CD4-positive, alpha-beta T cell treated with Interleukin-6 at 100 ng/mL for 8 hours (primary cell): ENCODE data around the gene RNF220.

Experiments used
- DNase-seq: peaks from one replicate; pipeline ENCODE4 v3.0.0-alpha.2; 2020; ENCODE audit warnings: mixed read lengths, low spot score

The RNF220 gene

DNA sequence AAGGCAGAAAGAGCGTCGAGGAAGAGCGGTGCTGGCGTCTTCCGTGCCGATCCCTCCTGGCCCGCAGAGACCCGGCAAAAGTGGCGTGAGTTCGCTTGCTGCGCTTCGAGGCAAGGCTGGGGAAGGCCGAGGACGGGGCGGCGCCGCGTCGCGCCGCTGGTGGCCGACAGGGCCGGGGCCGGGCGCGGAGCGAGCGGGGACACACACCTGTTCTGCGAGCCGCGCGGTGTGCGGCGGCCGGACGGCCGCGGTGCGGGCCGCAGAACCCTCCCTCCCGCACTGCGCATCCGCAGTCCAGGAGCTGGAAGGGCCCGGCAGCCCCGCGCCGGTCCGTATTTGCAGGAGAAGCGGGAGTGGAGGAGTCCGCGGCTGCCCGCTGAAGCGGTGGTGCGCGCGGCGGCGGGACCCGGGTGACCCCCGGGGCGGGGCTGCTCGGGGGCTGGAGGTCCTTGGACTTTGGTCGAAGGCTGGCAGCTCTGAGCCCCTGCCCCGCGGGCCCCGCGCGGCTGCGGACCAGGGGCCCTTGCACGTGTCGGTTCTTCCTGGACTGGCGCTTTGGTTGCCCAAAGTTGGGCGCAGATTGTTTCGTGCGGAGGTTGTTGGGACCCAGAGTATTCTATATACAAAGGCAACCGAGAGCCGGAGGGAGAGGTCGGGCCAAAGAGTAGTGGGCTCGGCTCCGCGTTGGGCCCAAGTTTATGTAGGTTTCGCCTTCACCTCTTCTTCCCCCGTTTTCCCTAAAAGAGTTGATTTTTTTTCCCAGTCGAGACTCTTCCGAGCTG is 2.6 kb downstream of the RNF220 start:
- DNase-seq = no peak

DNA sequence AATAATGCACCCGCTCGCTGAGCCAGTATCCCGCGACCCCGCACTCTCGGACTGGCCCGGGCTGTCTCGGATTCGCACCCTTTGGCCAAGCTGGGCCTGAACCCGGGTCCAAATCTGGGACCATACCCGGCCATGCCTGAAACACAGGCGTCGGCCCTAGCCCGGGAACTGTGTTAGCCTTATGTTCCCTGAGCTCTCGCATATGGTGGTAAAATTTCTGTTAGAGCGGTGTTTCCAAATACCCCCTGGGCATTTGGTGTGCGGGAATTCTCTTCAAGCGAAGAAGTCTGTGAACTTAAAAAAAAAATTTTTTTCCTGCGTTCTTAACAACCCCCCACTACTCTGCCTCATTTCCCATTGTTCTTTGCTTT is 3.1 kb downstream of the RNF220 start:
- no peak for DNase-seq

DNA sequence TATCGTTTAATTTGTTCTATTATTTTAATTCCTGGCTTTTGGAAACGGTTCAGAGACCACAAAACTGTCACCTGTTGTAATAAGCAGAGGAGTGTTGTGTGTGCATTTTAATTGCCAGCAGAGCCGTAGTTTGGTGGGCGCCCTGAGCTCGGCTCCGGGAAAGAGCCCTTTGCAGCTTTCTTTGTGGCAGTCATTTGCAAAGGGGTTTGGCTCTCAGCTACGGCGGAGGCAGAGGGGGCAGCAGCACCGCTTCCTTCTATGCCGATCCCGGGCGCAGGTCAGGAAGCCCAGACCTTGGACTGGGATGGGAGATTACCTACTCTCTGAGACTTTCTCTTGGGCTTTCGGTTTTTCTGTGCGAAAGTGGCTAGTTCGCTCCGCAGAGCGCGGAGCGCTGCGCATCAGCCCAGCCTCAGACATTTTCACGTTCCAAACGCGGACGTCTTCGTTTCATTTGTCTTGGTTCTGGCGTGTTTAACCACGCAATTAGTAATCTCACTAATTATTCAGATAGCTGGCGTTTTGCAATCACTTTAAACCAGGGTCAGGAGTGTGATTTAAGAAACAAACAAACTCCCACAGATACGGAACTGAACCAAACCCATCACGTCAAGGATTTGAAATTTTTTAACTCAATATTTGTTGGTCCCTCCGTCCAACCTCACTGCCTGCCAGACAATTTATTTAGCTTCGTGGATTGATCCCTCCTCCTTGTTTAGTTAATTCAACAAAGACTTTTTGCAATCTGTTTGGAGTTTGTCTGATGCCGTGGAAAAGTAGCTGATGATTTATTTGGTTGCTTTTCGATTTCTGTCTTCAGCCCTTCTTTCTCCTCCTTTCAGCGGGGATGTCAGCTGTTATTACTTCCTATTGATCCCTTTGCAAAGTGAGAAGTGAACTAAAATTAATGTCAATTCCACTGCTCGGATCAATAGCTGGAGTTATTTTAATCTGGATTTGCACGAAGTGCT is 3.9 kb downstream of the RNF220 start:
- DNase-seq = no peak

DNA sequence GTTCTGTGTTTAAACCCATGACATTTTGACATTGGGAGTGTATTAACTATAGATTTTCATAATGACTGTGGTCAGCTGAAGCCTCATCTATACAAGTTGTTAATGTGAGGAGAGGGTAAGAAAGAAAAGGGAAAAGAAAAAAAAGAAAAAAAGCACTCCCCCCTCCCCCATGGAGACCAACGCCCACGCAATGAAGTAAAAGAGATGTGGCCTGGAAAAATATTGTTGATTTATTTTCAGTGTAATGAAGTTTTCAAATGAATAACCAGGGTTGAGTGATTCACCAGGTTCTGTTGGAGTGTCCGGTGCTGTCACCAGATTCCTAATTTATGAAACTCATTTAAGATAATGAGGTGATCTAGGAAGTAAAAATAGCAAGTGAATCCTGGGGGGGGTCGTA is 4.7 kb downstream of the RNF220 start:
- no peak for DNase-seq

DNA sequence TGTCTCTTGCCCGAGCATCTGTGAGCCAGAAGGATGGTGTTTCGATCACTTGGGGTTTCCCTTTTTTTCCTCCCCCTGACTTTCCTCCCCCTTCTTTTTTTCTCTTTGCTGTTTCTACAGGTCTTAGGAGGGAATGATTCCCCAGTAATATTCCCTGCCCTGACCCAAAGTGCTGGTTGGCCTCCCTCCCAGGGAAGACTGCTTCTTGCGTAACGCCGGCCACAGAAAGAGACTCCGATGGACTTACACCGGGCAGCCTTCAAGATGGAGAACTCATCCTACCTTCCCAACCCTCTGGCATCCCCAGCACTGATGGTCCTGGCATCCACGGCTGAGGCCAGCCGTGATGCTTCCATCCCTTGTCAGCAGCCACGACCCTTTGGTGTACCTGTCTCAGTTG is 6.8 kb downstream of the RNF220 start:
- DNase-seq = no peak

DNA sequence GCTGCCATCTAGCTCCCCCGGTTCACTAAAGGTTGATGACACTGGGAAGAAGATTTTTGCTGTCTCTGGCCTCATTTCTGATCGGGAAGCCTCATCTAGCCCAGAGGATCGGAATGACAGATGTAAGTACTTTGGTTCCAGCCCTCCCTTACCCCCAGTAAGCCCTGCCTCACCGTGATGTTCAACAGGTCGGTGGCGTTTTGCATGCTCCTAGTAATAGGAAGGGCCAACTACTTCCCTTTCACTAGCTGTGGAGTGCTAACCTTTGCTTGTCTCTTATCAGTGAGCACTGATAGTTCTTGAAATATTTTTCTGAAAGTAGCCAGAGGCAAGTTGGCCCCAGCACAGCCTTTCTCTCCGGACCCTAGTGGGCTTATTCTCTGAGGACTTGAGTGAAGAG is 7.5 kb downstream of the RNF220 start:
- no peak for DNase-seq

DNA sequence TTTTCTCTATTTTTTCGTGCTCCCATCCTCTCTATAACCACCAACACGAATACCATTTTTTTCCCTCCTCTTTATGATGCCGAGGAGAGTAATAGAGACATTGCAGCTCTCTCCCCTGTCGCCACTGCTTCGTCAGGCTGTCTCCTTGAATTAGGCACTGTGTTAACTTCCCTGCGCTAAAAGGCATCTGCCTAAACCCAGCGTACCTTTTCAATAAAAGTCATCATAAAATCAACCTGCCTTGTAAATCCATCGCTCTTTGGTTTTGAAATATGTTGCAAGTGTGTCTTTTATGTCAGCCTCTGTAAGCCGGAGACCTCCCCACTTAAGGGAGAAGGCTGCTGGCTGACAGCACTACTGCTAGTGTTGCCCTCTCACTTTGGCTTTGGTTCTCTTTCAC is 8.7 kb downstream of the RNF220 start:
- no peak for DNase-seq

DNA sequence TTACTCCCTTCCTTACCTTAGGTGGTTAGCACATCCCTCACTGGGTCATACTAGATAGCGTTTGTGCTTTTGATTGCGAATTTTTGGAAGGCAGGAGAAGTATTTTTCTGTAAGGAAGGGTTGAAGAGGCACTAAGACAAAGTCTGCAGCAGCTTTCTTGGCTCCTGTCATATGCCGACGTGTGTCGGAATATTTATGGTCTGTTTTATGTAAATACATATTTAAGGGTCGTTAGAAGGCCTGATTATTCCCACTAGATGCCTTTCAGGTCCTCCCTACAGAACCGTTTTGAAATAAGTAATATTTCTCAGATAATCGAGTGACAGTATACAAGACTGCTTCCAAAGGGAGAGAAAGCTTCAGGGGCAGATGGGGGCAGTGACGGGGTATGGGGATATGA is 10.0 kb downstream of the RNF220 start:
- DNase-seq = no peak

DNA sequence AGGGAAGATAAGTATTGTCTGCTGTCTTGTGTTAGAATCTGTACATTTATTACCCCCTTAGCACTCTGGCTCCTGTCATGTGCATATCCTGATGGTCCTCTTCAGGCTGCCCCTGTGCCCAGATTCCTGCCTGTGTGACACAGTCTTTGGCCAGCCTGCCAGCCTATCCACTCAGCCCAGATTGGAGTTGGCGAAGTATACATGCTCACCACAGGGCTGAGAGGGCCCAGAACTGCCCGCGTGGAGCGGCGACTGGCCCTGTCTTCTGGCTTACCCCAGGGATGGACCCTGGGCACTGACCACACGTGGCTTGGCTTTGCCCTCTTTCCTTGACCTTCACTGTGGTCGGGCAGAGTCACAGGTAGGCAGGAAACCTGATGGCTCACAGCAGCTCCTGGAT is 11.4 kb downstream of the RNF220 start:
- no peak for DNase-seq

DNA sequence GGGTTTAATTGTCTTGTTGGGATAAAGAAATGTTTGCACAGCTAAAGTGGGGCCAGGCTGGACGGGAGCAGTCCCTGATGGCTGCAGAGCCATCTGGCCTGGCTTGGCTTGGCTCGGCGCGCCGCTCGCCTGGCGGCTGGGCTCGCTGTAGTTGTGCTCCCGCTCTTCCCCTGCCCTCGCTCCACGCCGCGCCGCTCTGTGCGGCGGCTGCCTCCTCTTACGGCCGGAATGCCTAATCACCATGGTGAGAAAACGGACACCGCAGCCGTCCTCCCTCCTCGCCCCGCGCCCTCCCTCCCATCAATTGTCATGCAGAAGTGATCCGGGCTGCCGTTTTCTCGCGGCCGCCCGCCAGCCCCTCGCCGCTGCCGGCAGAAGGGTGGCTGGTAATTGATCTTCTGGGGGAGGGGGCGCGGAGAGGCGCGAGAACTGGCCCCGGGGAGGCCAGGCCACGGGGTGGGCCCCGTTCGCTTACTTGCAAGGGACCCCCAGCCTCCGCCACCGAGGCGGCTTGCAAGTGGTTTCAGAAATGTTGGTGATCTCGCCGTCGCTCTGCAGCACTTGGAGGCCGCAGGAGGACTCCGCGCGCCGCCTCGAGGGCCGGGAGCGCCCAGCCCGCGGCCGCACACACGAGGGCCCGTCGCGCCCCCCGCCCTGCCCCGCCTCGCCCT is 12.4 kb downstream of the RNF220 start:
- no peak for DNase-seq

DNA sequence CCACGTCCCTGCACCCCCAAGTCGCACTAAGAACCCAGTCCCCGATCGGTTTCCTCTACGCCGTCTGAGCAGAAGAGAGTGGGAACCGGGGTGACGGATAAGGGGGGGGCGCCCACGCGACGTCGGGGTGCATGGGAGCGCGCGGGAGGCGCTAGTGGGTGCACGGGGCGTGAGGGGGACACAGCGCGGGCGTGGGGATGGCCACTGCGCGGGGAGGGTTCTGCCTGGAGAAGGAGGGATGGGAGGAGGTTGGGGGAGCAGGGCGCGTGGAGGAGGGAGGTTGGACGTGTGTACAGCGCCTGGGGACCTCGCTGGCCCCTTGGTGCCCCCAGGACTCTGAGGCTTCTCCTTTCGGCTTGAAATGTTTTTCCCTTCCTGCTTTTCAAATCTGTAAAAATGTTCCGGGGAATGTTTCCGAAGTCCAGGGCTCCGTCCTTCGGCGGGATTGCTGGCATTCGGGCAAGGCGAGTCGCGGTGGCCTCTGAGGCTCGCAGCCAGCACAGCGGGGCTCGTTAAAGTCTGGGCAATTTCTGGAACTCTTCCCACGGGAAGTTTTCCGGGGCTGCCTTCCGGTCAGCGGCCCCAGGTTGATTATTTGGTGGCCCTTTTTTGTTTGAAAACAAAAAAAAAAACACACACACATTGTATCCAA is 13.1 kb downstream of the RNF220 start:
- no peak for DNase-seq

DNA sequence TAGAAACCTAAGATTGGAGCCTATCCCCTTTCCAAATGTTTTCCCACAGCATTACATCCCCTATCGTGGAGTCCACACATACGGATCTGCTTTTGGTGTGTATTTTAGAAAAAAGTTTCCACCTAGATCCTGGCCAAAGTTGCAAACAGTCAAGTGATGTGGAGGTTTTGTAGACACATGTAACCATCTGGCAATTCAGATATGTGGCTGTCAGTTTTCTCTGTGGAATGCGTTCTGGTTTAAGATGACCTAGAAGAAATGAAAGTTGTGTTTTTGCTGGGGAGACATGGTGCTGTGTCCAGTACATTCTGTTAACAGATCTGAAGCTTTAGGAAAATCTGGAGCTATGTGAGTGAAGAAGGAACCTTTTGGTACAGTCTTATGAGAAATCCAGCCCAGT is 14.8 kb downstream of the RNF220 start:
- no peak for DNase-seq

DNA sequence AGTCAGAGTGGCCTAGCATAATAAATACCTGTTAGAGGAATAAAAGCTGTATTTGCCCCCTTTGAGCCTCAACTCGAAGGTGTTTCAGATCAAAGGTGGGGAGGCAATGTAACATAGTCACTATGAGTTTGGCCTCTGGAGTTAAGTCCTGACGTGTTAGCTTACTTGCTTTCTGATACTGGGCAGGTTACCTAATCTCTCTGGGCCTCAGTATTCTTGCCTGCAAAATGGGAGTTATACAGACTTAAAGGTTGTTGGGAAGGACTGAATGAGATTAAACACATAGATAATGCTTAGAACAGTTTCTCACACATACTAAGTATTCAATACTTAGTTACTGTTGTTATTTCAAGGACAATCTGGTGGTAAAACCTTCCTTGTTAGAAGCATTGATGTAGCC is 15.5 kb downstream of the RNF220 start:
- no peak for DNase-seq

DNA sequence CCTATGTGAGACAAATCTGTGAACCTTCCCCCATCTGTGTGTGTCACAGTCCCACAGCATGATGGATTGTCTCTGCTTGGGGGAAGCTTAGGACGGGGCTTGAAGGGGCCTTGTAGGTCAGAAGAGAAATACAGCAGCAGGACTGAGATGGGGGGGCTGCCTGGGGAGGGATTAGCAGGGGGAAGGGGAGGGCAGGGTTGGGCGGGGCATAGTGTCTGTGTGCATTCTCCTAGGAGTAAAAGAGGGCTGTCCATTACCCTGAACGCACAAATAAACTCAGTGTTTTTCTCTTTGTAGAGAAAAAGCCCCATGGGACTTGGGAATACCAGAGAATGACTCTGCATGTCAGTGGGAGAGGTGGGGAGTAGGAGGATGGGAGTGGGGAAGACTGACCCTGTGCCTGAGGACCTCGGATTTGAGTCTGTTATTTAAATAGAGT is 16.4 kb downstream of the RNF220 start:
- DNase-seq = no peak

DNA sequence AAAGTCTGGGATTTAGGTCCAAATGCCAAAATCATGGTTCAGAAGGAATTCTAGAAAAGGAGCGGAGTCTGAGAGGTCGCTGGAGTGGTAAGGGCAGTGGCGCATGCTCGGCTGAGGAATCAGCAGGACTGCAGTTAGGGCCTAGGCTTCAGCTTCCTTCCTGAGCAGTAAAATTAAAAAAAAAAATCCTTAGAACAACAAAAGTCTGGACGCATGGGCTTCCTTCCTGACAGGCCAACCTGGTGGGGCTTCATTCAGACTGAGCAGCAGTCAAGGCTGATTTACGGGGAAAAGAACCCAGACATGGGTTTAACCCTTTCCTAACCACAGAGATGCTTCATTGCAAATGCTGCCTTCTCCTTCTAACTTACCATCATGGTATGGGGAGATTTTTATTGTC is 17.1 kb downstream of the RNF220 start:
- DNase-seq = no peak

DNA sequence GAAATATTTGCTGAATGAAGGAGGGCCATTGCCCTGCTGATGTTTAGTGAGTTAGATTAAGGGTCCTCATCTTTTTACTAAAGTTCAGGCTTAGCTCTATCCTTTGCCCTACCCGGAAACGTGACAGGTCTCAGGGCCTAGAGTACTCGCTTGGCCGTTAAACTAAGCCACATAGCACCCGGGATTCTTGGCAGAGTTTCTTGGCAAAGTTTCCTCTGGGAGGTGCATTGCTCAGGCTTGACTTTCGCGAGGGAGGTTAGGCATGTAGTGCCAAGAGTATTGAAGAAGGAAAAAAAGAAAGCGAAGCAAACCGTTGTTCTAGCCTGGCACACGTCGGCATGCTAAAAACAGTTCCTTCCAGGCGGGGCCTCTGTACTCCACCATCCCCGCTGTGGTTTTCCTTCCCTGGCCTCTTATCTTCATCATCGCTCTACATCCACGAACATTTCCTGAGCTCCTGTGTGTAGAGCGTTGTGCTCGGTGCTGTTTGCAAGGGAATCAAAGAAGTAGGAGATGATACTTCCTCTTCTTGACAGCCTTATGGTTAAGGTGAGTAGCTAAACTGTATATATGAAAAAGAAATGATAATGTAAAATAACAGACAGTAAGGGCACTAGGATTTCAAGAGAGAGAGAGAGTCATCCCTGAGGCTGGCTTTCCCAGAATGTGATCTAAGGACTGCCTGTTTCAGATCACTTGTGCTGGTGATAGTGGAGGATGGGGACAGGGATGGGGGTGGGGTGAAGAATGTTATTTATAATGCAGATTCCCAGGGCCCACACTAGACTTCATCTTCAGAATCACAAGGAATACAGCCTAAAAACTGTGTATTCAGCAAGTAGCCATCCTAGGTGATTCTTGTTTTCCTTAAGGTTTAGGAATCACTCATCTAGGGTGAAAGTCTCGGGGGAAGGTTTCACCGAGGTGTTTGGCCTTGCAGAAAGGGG is 18.8 kb downstream of the RNF220 start:
- no peak for DNase-seq

DNA sequence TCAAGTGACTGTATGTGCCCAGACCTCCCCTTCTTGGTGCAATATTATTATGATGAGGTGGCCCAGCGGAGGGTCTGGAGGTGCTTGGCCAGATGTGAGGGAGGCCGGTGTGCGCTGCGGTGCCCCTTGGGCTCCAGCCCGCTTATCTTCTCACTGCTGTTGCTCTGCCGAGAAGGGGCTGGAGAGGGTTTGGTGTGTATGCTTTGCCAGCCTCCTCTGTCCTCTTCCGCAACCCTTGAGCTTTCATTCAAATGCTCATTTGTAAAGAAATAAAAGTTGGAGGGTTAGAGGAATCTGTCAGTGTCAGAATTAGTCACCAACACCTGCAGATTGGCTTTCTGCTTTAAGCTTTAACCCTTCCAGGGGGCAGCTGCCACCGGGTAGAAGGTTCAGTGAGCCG is 19.7 kb downstream of the RNF220 start:
- DNase-seq = no peak

DNA sequence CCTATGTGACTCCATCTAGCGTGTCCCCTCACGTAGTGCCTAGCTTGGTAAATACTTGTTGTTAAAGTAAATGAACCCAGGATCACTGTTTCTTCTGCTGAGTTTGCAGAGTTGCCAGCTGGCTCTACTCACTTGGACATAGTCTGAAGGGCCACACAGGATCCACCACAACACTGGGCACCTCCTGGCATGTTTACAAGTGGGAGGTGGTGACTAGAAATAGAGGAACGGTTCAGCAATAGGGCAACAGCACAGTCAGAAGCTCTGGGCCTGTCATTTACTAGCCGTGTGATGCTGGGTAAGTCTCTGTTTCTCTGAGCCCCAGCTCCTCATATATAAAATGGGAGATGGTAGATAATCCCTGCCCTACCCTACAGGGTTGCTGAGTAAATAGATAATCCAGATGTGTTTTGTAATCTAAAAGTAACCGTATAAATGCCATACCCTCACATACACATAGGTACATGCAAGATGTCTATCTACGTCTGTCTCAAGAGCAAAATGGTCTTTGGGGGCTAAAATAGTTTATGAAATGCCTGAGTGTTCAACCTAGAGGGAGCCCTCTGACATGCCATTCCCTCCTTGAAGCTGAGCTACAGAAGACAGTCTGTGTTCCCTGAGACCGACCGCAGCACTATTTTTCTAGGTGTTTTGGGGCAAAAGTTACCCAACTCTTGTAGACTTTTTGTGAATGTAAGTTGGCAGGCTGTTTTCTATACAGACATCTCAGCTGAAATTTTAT is 20.5 kb downstream of the RNF220 start:
- no peak for DNase-seq

DNA sequence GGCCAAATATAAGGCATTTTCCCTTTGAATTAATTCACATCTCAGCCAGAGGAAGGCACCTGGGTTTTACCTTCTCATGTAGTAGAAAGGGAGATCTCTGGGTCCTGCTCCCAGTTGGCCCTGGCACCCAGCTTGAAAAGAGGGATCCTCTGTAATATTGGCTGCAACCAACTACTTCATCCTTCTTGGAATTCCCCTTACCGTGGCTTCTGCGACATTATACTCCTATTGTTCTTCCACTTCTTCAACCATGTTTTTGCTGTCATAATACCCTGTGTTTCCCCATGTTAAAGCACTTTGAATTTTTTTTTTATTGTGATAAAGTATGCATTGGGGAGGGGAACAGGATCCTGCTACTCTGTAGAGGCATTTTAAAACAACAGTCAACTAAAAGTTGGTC is 26.8 kb downstream of the RNF220 start:
- DNase-seq = no peak

DNA sequence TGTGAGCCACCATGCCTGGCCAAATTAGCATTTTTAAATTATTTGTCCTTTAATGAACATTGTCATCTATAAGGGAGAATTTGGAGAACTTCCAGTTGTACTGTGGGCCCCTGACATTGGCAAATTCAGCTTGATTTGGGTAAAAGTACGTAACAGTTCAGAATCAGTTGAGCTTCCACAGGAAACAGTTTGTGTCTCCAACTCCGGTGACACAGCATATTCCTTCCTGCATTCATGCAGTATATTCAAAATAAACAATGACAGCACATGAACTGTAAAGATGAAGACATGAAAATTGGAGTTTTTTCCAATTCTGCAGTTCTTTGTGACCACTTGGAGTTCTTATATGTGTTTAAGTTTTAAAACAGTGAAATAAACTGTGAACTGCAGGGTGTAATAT is 28.2 kb downstream of the RNF220 start:
- DNase-seq = no peak
